HG03565 (cell line): Measurements from ENCODE around the gene EPS8L2.

Source experiments
- ATAC-seq: cut with Tn5 transposase; IDR thresholded peaks from one replicate; pipeline ENCODE4 v1.9.1; 2021; ENCODE audit warnings: mild to moderate bottlenecking, moderate library complexity; ENCODE audit not compliant: unreplicated experiment

The EPS8L2 gene

DNA sequence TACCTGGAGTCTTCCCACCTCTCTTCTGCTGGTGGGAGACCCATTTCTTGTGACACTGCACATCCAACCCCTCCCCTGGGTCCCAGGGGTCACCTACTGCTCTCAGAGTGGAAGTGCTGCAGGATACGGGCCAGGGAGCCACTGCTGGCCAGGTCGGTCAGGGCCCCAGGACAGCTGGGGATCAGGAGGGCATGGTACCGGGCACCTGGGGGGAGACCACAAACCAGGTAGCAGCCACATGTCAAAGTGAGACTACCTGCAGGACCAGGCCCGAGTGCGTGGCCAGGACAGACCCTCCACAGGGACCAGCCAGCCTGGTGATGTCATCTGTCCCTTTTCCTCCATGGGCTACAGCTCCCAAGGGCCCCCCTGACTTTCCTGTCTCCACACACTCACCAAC lies 67.4 kb downstream of the EPS8L2 start:
- no peak for ATAC-seq

DNA sequence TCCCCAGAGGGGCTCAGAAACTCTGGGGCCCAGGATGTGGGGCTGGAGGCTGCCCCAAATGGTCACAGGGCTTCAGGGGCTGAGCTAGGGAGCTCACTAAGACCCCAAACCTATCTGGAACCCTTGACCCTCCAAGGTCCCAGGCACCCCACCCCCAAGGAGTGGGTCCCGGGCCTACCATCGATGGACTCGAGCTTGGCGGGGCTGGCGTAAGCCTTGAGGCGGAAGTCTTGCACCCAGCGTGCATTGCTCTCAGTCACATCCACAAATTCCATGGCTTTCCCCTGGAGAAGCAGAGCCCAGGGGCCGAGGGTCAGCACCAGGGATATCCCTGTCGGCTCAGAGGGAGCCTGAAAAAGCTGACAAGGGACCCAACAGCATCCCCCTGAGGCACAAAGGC lies 67.8 kb downstream of the EPS8L2 start:
- no peak for ATAC-seq

DNA sequence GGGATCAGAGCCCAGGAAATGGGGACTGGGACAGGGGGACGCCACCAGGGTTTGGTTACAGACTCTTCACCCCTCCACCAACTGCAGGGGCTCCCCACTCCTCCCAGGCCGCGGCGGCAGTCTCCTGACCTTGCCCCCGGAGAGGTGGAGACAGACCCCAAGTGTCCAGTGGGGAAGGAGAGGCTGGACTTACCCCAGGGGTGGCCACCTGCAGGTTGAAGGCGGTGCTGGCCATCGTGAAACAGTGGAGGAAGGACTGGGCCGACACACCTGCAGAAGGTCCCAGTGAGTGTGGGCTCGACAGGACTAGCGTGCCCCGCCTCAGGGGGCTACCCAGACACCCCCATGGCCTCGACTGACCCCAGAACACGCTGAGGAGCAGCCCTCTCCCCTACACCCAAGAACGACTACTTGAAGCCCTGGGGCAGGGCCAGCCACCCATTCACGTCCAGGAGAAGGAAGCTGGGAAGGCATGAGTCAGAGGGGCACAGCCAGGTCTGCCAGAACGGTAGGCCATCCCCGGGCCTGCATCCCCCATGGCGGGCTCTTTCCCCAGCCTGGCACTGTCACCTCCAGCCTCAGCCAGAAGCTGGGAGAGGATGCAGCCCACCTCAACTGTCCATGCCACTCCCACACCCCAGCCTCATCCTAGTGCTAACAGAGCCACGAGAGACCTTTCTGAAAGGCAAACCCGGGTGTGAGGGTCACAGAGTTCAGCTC lies 69.0 kb downstream of the EPS8L2 start:
- ATAC-seq = no peak

DNA sequence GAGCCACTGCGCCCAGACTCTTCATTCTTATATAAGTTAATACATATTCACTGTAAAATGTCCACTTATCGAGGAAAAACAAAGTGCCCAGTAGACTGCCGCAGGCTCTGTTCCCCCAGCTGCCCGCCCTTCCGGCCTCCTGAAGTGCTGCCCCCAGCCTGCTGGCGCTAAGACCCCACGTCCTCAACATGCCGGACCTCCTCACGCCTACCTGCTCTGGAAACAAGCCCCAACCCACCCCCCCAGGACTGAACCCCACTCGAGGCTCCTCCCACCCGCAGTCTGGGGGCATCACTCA lies 70.2 kb downstream of the EPS8L2 start:
- no peak for ATAC-seq

DNA sequence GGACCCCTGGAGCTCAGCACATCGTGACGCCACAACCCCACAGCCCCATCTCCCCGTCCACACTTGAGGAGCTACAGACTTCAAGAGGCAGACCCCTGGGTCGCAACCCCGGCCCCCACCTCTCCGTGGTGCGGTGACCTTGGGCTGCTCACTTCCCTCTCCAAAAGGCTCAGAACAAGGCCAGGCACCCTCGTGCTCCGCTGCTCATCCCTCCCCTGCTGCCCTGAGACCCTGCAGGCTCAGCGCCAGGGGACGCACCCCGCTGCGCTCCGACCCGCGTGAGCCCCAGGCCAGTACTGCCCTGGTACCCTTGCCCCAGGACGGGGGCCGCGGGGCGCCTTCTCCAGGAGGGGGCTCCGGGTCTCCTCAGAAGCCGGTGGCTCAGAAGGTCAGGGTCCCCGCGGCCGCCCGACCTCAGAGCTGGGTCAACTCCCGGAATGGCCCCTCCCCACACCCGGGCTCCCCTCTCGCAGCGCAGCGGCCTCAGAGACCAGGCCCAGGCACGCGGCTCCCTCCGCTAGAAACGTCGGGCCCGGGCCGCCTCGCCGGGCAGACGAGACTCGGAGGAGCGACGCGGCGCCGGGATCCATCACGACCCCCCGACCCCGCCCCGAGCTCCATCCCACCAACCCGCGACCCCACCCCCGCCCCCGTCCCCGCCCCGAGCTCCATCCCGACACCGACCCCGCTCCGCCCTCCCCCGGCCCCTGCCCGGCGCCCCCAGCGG lies 70.7 kb downstream of the EPS8L2 start:
- peak; percentile 12 for ATAC-seq
